Measurements from ENCODE around the gene B9D2.

B9D2 gene

DNA sequence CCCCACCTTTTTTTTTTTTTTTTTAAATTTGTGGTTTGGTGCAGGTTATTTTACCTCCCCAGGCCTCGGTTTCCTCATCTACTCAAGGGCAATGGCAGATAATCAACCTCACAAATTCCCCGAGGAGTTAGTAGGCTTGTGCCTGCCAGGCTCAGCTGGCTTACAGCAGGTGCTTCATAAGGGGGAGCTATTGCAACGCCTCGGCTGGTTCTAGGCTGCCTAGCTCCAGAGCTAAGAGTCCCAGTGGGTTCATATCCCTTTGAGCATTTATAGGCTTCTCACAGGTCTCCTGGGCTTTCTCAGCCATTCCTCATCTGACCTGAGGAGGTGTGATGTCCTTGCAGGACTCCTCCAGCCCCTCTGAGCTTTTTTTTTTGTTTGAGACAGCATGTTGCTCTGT, 44.3 kb upstream of the B9D2 start:
- Histone ChIP-seq H3K27ac (no peak overlapping the region), H3K4me3 (no peak overlapping the region)
- TF ChIP-seq, protein P1, sequence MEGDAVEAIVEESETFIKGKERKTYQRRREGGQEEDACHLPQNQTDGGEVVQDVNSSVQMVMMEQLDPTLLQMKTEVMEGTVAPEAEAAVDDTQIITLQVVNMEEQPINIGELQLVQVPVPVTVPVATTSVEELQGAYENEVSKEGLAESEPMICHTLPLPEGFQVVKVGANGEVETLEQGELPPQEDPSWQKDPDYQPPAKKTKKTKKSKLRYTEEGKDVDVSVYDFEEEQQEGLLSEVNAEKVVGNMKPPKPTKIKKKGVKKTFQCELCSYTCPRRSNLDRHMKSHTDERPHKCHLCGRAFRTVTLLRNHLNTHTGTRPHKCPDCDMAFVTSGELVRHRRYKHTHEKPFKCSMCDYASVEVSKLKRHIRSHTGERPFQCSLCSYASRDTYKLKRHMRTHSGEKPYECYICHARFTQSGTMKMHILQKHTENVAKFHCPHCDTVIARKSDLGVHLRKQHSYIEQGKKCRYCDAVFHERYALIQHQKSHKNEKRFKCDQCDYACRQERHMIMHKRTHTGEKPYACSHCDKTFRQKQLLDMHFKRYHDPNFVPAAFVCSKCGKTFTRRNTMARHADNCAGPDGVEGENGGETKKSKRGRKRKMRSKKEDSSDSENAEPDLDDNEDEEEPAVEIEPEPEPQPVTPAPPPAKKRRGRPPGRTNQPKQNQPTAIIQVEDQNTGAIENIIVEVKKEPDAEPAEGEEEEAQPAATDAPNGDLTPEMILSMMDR (IDR thresholded peaks at IDR 0.05): no peak
- no peak for DNase-seq (ENCODE audit: low spot score)

DNA sequence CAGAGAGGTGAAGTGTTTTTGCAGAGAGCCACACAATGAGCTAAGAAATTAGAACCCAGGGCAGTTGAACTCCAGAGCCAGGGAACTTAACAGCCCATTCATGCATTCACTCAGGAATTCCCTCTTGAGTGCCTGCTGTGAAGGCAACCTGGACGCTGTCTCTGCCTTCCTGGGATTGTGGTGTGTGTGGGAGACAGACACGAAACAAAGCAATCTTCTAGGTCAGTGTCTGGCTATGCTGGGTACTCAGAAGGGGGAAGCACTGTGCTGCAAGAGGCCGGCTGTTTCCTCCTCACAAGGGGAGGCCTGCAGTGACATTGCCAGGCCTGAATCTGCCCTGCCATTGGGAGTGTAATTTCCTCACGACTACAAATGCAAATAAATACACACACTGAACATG, 43.3 kb upstream of the B9D2 start:
- TF ChIP-seq, protein P1 (IDR thresholded peaks at IDR 0.05): no peak
- DNase-seq (ENCODE audit: low spot score): no peak
- Histone ChIP-seq H3K27ac (no peak overlapping the region), H3K4me3 (no peak overlapping the region)

DNA sequence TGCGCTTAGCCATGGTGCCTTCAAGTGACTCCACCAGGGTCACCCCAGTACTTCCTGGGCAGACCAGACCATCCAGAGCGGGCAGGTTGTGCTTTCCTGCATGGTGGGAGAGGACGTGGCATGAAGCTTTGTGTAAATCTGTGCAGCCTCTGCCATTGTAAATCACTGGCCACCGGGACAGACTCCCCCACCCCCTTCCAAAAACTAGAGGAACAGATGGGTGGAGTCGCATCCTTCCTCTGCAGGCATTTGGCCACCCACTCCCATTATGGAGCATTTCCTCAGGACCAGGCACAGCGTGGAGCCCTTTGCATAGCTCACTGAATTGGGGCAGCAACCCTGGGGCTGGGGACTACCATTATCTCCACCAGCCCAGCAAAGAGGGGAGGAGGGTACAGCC, 41.8 kb upstream of the B9D2 start:
- TF ChIP-seq, protein P1 (IDR thresholded peaks at IDR 0.05): no peak
- no peak for DNase-seq (ENCODE audit: low spot score)
- Histone ChIP-seq H3K4me3 (no peak overlapping the region), H3K27ac (no peak overlapping the region)

DNA sequence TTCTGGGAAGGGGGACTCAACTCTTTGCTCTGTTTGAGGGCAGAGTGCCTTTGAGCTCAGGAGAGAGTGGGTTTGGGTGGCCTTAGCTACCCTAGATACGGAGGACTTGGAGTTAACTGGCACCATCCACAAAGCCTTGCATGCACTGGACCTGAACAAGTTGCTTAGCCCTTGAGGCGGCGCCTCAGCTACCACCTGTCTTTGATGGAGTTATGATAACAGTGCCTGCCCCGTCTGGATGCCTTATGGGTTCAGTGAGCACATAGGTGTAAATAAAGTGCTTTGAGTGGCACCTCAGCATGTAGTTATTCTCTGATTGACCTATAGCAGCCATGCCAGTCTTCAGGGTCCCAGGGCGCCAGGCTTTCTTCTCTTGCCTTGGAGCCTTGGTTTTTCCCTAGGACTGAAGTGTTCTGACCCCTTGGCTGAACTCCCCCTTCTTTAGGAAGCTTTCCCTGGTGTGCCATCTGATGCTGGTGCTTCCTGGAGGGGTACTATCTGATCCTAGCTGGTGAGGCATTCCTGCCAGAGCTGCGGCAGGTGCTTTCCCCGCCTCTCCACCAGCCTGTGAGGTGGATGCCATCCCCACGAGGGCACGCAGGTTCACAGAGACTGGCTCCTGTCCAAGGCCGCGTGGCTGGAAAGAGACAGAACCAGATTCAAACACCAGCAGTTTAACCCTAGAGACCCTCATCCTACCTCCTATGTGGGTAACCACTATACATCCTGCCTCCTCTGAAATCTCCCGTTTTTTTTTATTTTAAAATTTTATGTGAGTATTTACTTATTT, 39.4 kb upstream of the B9D2 start:
- Histone ChIP-seq H3K27ac (no peak overlapping the region), H3K4me3 (no peak overlapping the region)
- TF ChIP-seq, protein P1 (IDR thresholded peaks at IDR 0.05): no peak
- no peak for DNase-seq (ENCODE audit: low spot score)

DNA sequence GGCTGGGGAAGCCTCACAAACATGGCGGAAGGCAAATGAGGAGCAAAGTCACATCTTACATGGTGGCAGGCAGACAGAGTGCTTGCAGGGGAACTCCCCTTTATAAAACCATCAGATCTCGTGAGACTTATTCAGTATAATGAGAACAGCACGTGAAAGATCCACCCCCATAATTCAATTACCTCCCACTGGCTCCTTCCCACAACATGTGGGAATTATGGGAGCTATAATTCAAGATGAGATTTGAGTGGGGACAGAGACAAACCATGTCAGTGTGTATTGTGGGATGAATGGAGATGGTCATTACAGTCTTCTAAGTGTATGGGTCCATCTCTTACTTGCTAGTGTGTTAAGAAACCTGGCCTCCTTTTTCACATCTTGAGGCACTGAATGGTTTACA, 38.1 kb upstream of the B9D2 start:
- no peak overlapping the region for H3K4me3 ChIP-seq
- no peak for DNase-seq (ENCODE audit: low spot score)
- H3K27ac ChIP-seq: no peak overlapping the region
- TF ChIP-seq, protein P1 (IDR thresholded peaks at IDR 0.05): no peak

DNA sequence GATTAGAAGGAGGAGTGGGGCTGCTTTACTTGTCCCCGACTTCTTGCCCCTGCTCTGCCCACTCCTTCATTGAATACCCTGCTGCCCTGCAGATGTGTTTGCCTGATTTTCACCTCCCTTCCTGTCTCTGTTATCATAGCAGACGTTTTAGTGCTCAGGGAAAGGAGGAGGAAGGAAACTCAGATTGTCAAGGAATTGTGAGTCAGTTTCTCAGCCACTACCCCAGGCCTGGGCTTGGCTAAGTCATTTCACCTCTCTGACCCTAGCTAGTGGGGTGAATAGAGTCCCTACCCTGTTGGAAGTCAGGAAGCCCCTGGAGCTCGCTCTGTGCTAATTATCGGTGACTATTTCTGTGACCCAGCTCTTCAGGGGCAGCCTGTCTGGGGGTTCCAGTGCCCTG, 37.5 kb upstream of the B9D2 start:
- DNase-seq (ENCODE audit: low spot score): no peak
- H3K4me3 ChIP-seq: no peak overlapping the region
- TF ChIP-seq, protein P1 (IDR thresholded peaks at IDR 0.05): no peak
- no peak overlapping the region for H3K27ac ChIP-seq

DNA sequence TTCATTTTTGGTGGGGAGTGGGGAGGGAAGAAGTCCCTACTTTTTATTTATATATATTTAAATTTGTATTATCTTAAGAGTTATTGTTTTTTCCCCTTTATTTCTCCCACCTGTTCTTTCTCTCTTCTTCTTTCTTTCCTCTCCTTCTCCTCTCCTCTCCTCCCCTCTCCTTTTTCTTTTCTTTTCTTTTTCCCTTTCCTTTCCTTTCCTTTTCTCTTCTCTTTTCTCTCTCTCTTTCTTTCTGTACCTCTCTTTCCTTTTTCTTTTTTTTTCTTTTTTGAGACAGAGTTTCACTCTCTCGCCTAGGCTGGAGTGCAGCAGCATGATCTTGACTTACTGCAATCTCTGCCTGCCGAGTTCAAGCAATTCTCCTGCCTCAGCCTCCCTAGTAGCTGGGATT, 35.6 kb upstream of the B9D2 start:
- TF ChIP-seq, protein P1 (IDR thresholded peaks at IDR 0.05): no peak
- no peak overlapping the region for H3K4me3 ChIP-seq
- no peak overlapping the region for H3K27ac ChIP-seq
- DNase-seq (ENCODE audit: low spot score): no peak
